Suppressor macrophage treated with lipopolysaccharide for 4 hours (primary cell): ENCODE results near the gene YIPF1.
"Not testable (repeated sequence)": the region's sequence is repeated elsewhere in the genome, so short reads cannot be mapped to it uniquely, and the experiment has no call there.

ENCODE experiments used
- DNase-seq: peaks from one replicate; pipeline ENCODE4 v3.0.0-alpha.2; 2020

YIPF1 gene

DNA sequence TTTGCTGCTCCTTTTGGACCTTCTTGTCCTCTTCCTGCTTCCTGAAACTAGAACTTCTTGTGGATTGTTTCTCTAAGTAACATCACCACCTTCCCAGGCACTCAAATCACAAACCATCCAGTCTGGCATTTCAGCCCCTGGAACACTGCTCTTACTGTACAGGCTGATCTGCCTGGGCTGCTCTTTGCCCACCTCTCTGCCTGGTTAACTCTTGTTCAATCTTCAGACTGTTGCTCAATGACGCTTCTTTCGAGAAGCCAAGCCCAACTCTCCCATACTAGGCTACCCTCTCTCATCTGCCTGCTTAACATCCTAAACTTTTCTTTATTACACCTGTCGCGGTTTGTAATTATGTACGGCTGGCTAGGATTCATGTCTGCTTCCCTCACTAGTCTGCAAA is 5.0 kb upstream of the YIPF1 start:
- DNase-seq, result no peak

DNA sequence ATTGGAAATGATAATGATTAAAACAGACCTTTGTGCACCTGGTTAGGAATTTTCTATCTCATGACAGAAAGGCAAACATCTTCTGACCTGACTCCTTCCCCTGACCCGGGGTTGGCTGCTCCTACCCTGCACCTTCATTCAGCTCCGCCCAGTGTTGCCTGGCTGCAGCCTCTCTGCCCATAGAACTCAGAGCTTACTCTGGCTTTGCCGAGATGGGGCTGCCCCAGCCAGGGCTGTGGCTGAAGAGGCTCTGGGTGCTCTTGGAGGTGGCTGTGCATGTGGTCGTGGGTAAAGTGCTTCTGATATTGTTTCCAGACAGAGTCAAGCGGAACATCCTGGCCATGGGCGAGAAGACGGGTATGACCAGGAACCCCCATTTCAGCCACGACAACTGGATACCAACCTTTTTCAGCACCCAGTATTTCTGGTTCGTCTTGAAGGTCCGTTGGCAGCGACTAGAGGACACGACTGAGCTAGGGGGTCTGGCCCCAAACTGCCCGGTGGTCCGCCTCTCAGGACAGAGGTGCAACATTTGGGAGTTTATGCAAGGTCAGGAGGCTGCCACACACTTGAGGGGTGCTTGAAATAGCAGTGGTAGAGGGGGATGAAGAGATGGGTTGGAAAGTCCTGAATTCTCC is 4.5 kb upstream of the YIPF1 start, which contains the start of gene DIO1:
Gene DIO1, plus strand, starts transcription at position 189 of the 638 bp plus-strand sequence. Its CDS starts 24 bp downstream, at position 213.
- no peak for DNase-seq

DNA sequence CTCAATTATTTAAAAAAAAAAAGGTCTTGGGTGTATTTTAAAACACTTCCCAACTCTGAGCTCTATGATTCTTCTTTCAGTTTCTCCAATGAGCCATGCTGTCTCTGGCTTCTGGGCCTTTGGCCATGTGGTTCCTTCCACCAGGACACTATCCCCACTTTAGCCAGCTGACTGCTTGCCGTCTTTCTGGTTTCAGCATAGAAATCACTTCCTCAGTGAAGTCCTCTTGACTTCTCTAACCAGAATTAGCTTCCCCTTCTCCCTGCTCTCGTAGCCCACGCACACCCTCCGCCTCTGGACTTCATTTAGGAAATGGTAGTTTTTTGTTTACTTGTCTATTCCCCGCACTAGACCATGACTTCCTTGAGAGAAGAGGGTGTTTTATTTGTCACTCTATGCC is 3.3 kb upstream of the YIPF1 start:
- peak; percentile 96 for DNase-seq

DNA sequence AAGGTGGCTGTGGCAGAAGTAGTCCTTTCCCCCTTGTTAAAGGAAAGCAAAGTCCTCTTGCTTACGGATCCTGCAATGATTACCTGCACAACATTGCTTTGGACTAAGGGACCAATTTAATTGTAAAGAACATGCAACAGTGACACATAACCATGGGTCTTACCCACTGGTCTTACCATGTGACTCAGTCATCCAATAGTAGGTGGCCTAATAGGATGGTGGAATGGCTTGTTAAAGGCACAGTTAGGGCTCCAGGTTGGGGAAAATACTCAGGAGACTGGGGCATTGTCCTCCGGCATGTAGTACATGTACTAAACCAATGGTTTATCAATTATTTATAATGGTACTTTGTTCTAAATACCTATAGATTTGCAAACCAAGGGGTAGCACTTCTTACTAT is 2.1 kb upstream of the YIPF1 start:
- peak; percentile 13 for DNase-seq

DNA sequence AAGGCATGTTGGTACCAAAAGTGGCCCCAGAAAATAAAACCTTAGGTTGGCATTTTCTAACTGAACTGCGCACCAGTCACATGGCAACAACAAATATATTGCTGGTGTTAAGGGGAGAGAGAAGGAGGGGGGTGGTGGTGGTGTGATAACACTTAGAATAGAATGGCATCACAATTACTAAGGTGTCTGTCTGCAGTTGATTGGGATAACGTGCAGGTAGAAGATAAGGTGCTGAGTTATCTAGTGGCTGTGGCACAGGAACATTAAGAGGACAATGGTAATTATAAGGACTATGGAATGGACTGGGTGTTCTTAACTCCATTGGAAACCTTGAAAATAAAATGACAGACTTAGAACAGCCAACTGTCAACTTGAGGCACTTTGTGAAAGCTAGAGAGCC is 1.4 kb upstream of the YIPF1 start:
- DNase-seq, result no peak

DNA sequence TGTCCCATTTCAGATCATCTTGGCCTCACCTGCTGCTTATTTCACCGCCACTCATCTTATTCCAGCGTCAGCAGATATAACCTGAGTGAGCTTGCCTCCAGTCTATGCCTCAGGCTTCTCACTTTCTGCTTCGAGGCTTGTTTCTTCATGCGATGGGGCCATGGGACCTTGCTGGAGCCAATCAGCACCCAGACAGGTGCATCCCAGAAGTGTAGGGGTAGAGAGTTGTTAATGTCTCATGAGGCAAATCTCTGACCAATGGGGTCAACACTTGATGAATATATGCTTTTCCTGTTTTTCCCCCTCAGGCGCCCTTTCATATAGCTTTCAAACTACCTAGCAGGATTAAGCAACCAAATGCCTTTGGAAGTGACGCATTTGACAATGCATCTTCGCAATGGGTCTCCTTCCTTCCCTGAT is 935 bp upstream of the YIPF1 start:
- no peak for DNase-seq

DNA sequence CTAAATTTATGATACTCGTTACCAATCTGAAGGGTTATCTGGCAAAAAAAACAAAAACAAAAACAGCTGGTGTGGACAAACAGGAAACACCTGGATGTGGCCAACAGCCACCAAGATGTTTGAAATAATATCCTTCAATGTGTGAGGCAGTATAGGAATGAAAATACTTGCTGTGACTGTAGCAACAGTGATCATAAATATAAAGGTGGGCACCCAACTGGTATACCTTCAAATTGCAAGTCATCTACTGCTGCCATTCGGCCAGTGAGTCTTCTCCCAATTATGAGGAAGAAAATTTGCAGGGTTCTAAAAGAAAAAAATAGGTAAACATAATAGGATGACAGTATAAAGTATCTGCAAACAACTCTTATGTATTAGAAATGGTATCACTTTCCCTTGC is 916 bp downstream of the YIPF1 start:
- DNase-seq, result no peak

DNA sequence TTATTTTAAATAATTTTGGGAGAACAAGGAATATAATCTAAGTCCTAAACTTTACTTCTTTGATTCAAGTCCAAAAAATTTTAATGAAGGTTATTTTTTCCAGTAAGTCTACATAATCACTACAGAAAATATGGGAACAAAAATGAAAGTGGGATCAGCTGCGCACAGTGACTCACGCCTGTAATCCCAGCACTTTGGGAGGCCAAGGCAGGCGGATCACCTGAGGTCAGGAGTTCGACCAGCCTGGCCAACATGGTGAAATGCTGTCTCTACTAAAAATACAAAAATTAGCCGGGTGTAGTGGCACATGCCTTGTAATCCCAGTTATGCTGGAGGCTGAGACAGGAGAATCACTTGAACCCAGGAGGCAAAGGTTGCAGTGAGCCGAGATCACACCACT is 6.0 kb downstream of the YIPF1 start:
- not testable (repeated sequence) for DNase-seq

DNA sequence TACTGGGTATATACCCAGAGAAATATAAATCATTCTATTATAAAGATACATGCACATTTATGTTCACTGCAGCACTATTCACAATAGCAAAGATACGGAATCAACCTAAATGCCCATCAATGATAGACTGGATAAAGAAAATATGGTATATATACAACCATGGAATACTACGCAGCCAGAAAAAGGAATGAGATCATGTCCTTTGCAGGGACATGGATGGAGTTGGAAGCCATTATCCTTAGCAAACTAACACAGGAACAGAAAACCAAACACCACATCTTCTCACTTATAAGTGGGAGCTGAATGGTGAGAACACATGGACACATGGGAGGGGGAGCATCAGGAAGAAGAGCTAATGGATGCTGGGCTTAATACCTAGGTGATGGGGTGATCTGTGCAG is 7.7 kb downstream of the YIPF1 start:
- DNase-seq, result not testable (repeated sequence)

DNA sequence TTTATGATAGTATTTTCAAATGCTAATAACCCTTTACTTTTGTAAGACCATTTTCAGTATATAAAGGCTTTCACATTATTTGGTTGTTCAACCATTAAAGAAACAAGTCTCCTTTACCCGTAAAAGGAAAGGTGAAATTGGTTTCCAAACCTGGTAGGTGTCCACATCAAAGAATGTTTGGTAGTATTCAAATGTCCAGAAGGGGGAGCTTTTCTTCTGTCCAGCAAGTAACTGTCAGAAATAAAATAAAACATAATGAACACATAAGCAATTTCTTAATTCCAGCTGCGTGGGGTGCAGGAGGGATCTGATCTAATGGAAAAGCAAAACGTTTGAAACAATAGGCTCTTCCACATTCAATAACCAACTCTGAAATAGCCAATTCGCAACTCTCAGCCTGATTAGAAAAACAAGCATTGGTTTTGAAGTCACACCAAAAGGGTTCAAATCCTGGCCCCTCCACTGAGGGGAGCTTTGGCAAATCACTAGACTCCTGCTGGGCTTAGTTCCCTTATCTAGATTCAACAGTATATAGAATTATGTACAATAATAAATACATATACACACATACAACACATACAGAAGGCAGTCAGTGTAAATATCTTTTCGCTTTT is 11.0 kb downstream of the YIPF1 start:
- DNase-seq, result peak; percentile 73

DNA sequence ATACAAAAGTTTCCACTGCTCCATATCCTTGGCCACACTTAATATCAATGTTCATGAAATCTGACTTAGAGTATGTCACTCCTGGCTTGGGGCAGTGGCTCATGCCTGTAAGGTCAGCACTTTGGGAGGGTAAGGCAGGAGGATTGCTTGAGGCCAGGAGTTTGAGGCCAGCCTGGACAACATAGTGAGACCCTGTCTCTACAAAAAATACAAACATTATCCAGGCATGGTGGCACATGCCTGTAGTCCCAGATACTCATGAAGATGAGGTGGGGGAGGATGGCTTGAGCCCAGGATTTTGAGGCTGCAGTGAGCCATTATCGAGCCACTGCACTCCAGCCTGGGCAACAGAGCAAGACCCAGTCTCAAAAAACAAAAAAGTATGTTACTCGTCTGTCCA is 14.4 kb downstream of the YIPF1 start:
- DNase-seq, result not testable (repeated sequence)

DNA sequence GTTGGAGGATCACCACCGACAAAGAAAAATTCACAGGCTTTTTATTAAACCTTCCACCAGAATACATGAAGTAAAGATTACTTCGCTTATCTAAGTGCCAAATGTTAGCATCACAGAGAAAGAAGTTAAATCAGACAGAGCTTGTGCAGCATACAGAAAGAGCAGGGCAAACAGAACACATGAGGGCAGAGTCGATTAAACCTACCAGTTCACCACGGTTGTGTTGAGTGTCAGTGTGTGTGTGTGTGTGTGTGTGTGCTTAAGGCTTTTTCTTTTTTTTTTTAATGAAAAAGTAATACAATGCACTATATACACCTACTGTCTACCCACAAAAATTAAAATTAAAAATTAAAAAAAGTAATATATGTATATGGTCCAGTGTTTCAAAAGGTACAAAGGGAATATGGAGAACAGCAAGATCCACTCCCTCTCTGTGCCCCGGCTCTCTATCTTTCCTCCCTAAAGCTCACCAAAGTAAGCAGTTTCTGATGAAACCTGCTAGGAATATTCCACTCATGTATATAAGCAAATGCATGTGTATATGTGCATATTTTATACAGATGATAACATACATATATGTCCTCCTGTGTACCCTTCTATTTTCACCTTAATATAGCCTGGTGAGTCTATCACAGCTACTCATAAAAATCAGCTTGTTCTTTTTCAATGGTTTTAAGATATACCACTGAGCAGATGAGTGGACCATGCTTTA is 17.7 kb downstream of the YIPF1 start:
- no peak for DNase-seq

DNA sequence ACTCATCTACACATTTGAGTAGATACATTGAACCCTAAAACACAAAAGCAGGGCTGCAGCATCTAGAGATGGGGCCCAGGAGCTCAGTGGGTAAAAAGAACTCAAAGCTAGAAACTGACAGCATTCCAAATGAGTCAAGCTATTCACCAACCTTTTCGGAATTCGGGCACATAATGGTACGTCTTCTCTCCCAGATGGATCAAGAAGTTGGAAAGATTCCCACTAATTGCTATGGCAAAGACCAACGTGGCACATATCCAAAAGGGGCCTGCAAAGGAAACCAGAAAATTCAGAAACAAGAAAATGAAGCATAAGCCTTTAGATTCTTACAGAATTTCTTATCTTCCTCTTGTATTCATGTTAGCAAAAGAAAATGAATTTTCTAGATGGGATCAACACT is 18.4 kb downstream of the YIPF1 start:
- DNase-seq, result no peak

DNA sequence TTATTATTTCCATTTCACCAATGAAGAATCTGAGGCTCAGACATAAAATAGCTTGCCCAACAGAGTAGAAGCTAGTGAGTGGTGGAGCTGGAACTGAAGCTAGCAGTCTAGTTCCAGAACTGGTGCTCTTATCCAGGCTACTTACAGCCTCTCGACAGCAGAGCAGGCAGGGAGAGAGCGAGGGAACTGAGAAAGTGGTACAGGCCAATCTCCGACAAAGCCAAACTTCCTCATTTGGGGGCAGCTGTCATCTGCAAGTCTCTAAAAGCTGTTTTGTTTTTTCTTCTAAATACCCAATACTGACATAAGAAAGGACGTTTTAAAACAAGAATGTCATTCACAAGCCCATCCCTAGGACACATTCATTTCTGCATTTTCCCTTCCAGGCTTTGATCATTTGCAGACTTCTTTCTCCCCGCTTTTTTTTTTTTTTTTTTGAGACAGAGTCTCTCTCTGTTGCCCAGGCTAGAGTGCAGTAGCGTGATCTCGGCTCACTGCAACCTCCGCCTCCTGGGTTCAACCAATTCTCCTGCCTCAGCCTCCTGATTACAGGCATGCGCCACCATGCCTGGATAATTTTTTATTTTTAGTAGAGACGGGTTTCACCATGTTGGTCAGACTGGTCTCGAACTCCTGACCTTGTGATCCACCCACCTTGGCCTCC is 20.0 kb downstream of the YIPF1 start:
- DNase-seq, result peak; percentile 30

DNA sequence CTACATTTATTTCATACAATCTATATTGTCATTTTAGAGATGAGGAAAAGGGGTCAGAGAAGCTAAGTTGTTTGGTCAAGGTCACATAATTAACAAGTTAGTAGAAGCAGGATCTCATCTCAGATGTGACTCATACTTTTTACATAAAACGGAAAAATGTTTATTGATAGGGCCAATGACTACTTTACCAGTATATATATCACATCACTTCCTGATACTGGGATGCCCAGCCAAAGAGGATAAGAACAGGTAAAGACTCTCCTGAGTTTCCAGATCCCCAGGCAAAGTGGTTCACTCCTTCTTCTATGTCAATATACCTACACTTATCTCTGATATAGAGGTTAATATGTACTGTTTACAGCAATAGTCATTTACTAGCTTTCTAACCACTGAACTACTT is 21.0 kb downstream of the YIPF1 start:
- no peak for DNase-seq

DNA sequence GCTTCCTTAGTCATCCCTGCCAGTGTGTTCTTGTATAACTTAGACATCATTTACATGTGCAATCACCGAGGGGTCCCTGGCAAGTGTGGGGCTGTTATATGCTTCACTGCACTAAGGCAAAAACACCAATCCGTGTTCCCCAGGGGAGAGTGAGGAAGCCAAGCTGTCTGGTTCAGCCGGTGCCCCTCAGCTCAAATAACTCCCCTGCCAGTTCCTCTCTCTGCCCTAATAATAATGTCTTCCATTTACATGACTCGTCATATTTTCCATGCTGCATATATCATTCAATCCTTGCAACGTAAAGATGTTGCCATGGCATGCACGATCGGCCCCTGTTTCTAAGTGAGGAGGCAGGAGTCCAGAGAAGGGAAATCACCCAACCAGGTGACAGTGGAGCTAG is 27.1 kb downstream of the YIPF1 start:
- no peak for DNase-seq

DNA sequence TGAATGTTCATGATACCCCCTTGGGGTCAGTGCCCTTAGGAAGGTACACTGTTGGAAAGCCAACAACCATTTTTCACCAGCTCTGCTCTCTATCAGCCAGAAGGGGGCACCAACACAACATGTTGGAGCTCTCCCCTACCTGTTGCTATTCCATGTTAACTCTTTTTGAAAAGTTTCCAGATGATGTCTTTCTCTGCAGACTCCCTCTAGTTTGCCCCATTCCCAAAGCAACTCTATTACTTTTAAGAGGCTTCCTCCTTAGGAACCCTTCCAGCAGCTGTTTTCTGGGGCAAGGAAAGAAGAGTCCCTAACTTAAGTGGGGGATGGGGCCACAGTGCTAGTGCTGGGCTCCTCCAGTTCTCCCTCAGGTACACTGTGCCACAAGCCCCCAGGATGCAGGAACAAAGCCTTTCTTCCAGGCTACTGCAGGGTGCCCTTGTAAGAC is 28.6 kb downstream of the YIPF1 start:
- peak; percentile 63 for DNase-seq

DNA sequence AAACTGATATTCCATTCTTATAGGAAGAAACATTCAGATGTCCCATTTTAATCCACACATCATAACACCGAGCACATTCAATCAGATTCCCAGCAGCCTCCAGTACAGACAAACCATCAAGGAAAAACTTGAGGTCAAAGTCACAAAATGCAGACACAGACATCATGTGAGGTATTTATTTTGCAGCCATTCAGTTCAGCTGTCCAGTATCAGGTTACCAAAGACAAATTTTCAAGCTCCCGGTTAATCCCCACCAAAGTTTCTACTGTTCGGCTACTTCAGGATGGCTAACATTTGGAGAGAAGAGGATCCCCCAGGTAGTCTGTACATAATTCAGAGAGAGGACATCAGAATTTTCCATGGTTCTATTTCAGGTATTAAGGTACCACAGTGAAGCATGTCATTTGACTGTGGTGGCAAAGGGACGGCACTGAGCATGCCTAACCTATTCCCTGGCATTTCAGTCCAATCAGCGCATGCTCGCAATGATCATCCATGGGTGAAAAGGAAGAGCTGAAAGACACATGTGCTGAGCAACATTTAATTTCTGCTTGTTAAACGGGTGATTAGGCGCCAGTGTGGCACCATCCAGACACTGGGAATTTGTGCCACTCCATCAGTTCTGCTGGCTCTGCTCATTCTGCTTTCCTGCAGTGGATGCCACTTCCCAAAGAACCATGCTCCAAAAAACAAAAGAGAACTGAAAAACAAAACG is 37.9 kb downstream of the YIPF1 start:
- no peak for DNase-seq

DNA sequence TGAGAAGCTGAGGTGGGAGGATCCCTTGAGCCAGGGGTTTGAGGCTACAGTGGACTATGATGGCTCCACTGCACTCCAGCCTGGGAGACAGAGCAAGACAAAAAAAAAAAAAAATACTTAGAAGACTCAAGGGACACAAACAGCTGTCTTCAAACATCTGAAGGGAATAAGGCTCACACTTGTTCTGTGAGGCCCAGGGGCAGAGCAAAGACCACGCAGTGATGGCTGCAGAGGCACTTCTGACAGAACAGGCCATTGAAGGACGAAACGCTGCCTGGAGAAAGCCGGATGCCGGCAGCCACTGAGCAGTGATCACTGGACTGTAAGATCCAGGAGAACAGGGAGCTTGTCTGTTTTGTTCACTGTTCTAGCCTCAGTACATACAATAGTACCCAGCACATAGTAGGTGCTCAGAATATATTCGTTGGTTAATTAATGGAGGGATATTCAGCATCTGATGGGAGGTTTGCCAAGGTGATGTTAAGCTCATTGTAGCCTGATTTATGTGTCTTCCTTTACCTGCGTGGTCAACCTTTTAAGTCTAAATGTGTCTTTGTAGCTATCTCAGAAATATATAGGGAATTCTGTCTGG is 39.4 kb downstream of the YIPF1 start:
- DNase-seq, result no peak

DNA sequence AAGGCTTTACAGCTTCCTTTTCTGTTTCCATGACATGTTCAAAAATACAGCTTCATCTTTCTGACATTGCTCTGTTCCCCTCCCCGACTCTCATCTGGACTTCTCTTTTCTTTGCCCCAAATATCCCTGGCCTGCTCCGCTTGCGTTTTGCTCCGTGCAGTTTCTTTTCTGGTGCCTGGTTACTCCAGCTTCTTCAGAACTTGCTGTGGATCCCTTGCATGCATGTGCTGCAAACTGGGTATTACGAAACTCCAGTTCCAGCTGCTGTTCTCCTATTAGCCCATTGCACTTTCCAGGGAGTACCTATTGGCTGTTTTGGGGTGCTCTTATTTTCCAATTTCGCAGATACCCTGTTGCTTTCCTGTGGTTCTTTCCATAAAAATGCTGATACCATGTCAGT is 41.6 kb downstream of the YIPF1 start:
- DNase-seq, result peak; percentile 16

DNA sequence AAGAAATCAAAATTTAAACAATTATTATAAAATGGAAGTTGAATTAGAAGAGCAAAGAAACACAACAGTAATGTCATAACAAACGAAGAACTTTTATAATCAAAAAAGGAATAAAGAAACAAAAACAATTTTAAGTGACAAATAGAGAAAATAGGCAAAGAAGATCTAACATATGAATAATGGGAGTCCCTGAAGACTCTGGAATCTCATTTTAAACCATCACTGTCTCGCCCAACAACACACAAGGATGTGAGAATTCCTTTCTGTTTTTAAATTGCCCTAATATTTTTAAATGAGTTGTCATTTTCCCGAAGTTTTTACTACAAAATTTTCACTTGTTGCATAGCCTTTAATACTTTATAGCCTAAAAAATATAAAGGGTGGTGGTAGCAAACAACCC is 47.2 kb downstream of the YIPF1 start:
- DNase-seq, result no peak

DNA sequence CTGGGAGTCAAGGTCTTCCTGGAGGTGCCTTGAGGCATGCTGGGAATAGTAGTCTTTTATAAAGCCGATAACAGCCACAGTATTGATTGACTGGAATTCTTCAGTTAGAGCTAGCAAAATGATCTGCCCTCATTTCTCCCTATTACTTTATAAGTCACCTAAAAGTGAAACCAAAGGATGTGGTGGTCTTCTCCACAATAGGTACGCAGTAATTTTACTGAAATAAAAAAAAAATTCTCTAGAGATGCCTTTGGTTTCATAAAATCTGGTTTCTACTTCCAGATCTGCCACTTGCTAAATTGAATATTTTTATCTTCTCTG is 51.0 kb downstream of the YIPF1 start:
- DNase-seq, result no peak
